Panc1 (cell line): ENCODE results near the gene CNGB1. TPM values are rescaled to one million over a fixed set of nuclear protein-coding genes. Genes with fewer than 3 reads are reported as not detected.
"Not testable (repeated sequence)": the region's sequence is repeated elsewhere in the genome, so short reads cannot be mapped to it uniquely, and the experiment has no call there.

ENCODE experiments used
- ATAC-seq: fragments of 200-7000 bp; cut with Tn5 transposase; 2 replicates; pipeline ENCODE4 v1.9.1; 2020; ENCODE audit warnings: mild to moderate bottlenecking, moderate library complexity
- BruUV-seq: library from RNA; stranded (reverse); fragments of 400-500 nt; replicated peaks from 2 replicates; lab custom pipeline; 2021; lab: Mats Ljungman, UMichigan
- CTCF ChIA-PET: fragments of 300-600 bp; sonication (Branson Sonifier 250); formaldehyde crosslinking; loops from one replicate; lab custom pipeline; 2022; ENCODE audit warnings: antibody characterized with exemption; lab: Charles Lee
- POLR2A ChIA-PET: fragments of 300-600 bp; sonication (Branson Sonifier 250); formaldehyde crosslinking; loops from one replicate; lab custom pipeline; 2022; ENCODE audit warnings: antibody characterized with exemption; lab: Charles Lee
- DNase-seq: peaks from one replicate; pipeline ENCODE4 v3.0.0-alpha.2; 2010; ENCODE audit warnings: low read depth, low spot score
- H3K27ac ChIP-seq: 2 replicates; pipeline ENCODE4 v1.5.1; 2011; ENCODE audit warnings: mild to moderate bottlenecking, low read length, inconsistent platforms
- H3K27me3 ChIP-seq: fragments of 200-500 bp; sonication (Bioruptor generic); 2 replicates; pipeline ENCODE4 v1.6.0; 2014; ENCODE audit warnings: low read length, inconsistent platforms; ENCODE audit not compliant: control insufficient read depth, insufficient read depth
- H3K36me3 ChIP-seq: fragments of 200-500 bp; sonication (Bioruptor generic); 2 replicates; pipeline ENCODE4 v1.5.1; 2014; ENCODE audit warnings: inconsistent platforms, mild to moderate bottlenecking, low read length, moderate library complexity; ENCODE audit not compliant: control insufficient read depth, insufficient read depth
- H3K4me1 ChIP-seq: 2 replicates; pipeline ENCODE4 v1.5.1; 2011; ENCODE audit warnings: inconsistent platforms, mild to moderate bottlenecking, low read length, moderate library complexity; ENCODE audit not compliant: control insufficient read depth, insufficient read depth
- H3K4me3 ChIP-seq, 2 experiments: 2 replicates each; pipeline ENCODE4 v1.5.1; 2011 to 2012; ENCODE audit warnings: low read depth in 2 of 2, low read length in 2 of 2, mild to moderate bottlenecking in 2 of 2, inconsistent platforms in 1 of 2, moderate library complexity in 1 of 2
- H3K9me3 ChIP-seq: fragments of 200-500 bp; sonication (Bioruptor generic); 2 replicates; pipeline ENCODE4 v1.5.1; 2014; ENCODE audit warnings: low read depth, mild to moderate bottlenecking, inconsistent platforms, low read length, moderate library complexity; ENCODE audit not compliant: control insufficient read depth, insufficient read depth
- CTCF ChIP-seq: fragments of 450-650 bp; IDR thresholded peaks from 2 replicates; pipeline ENCODE4 v1.5.1; 2017; ENCODE audit warnings: mild to moderate bottlenecking
- POLR2AphosphoS5 ChIP-seq: IDR thresholded peaks from 2 replicates; pipeline ENCODE4 v1.6.1; 2012; ENCODE audit warnings: mild to moderate bottlenecking, low read depth, low read length, moderate library complexity
- REST ChIP-seq, 2 experiments: IDR thresholded peaks; 2 replicates each; pipeline ENCODE4 v1.6.1; 2011 to 2012; ENCODE audit warnings: low read depth in 2 of 2, control low read depth in 1 of 2, low read length in 1 of 2, mild to moderate bottlenecking in 1 of 2, moderate library complexity in 1 of 2; ENCODE audit not compliant: insufficient read depth in 1 of 2
- SIN3A ChIP-seq: IDR thresholded peaks from 2 replicates; pipeline ENCODE4 v1.6.1; 2012; ENCODE audit warnings: low read depth, mild to moderate bottlenecking, low read length, moderate library complexity, borderline replicate concordance; ENCODE audit not compliant: insufficient read depth
- TCF7L2 ChIP-seq: IDR thresholded peaks from 2 replicates; pipeline ENCODE4 v1.6.1; 2011; ENCODE audit warnings: mild to moderate bottlenecking, low read depth, low read length, inconsistent platforms
- in situ Hi-C: cut with HindIII; loops from 2 replicates; pipeline ENCODE4 v1.10.0; 2016; ENCODE audit warnings: low sequenced_read_pairs, low pct_unique_long_range_greater_than_20kb
- intact Hi-C: fragments of 100-400 bp; cut with micrococcal nuclease; formaldehyde crosslinking; loops from one replicate; pipeline ENCODE4 v1.10.0; 2022; ENCODE audit not compliant: unreplicated experiment
- total RNA-seq: library from RNA; stranded (reverse); gene quantifications from one replicate; pipeline ENCODE4 v1.2.1, GENCODE V29; 2021; ENCODE audit not compliant: unreplicated experiment

CNGB1 gene
- total RNA-seq, 1 experiment from 2014 or later, result not detected

GRCh38 chr16:57852189-57852588 lies 118.7 kb downstream of the CNGB1 start:
- ATAC-seq (no peak), DNase-seq (no peak)
- intact Hi-C loops (no loop called here), in situ Hi-C loops (no loop called here)
- no peak overlapping the region for H3K4me3 ChIP-seq
- no peaks in the 10 kb centered on the region for H3K36me3 ChIP-seq
- ChIA-PET CTCF (no interaction called here), POLR2A (no interaction called here)
- TF ChIP-seq REST (IDR thresholded peaks at IDR 0.05; ENCODE audit: insufficient read depth in 1 of 2, low read depth in 2 of 2, low read length in 1 of 2) (no peak), TCF7L2 (no peak), SIN3A (no peak), CTCF (no peak), POLR2AphosphoS5 (no peak)
- H3K27ac ChIP-seq, result no peak overlapping the region
- H3K9me3 ChIP-seq, result no peaks in the 10 kb centered on the region
- H3K4me1 ChIP-seq, result no peaks in the 10 kb centered on the region
- BruUV-seq, result no TSS peak
- no peaks in the 10 kb centered on the region for H3K27me3 ChIP-seq

DNA sequence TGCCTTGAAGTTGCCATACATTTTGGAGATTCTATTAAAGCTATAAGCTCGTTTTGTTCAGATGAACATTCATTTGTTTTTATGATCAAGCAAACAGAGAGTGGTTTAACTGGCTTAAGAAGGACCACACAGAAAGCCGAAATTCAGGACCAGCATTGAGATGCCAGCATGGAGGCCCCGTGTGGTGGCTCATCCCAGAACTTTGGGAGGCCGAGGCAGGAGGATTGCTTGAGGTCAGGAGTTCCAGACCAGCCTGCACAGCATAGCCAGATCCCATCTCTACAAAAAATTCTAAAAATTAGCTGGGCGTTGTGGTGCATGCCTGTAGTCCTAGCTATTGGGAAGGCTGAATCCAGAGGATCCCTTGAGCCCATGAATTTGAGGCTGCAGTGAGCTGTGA lies 122.7 kb downstream of the CNGB1 start:
- Histone ChIP-seq H3K4me3 (no peak overlapping the region), H3K27ac (no peak overlapping the region), H3K36me3 (no peaks in the 10 kb centered on the region), H3K27me3 (no peaks in the 10 kb centered on the region), H3K9me3 (no peaks in the 10 kb centered on the region), H3K4me1 (no peaks in the 10 kb centered on the region)
- CTCF ChIA-PET, result no interaction called here
- ATAC-seq (no peak), DNase-seq (no peak)
- POLR2A ChIA-PET, result no interaction called here
- in situ Hi-C loops, result no loop called here
- BruUV-seq, result no TSS peak
- intact Hi-C loops, result no loop called here
- TF ChIP-seq CTCF, result no peak
- no peak for TF ChIP-seq TCF7L2
- no peak for TF ChIP-seq REST (IDR thresholded peaks at IDR 0.05; ENCODE audit: insufficient read depth in 1 of 2, low read depth in 2 of 2, low read length in 1 of 2)
- TF ChIP-seq SIN3A, result no peak
- TF ChIP-seq POLR2AphosphoS5, result no peak

DNA sequence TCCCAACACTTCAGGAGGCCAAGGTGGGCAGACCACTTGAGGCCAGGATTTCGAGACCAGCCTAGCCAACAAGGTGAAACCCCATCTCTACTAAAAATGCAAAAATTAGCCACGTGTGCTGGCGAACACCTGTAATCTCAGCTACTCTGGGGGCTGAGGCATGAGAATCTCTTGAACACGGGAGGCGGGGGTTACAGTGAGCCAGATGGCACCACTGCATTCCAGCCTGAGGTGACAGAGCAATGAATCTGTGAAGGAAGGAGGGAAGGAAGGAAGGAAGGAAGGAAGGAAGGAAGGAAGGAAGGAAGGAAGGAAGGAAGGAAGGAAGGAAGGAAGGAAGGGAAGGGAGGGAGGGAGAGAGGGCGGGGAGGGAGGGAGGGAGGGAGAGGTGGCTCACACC lies 124.0 kb downstream of the CNGB1 start:
- in situ Hi-C loops, H3K36me3 ChIP-seq, H3K4me3 ChIP-seq, H3K9me3 ChIP-seq, DNase-seq, H3K27me3 ChIP-seq, H3K4me1 ChIP-seq, intact Hi-C loops, CTCF ChIA-PET, H3K27ac ChIP-seq, POLR2A ChIA-PET, BruUV-seq, ATAC-seq: not testable (repeated sequence)
